Activated CD8-positive, alpha-beta memory T cell treated with anti-CD3 and anti-CD28 coated beads, Interleukin-2, amount 50 U/mL, for 4 hours (primary cell): ENCODE results near the gene DPEP2NB.
A peak's percentile ranks its signal among the peaks of the same experiment; 100 is the strongest.
"Not testable (repeated sequence)": the region's sequence is repeated elsewhere in the genome, so short reads cannot be mapped to it uniquely, and the experiment has no call there.

ENCODE experiments used
- DNase-seq: peaks from one replicate; pipeline ENCODE4 v3.0.0-alpha.2; 2020

DPEP2NB gene, protein sequence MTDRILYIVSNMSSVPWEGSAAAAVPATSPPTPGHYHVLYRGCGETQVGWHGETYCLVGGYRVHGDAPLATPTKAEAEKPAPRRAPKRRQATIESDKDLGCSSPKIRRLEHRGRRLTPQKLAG

DNA sequence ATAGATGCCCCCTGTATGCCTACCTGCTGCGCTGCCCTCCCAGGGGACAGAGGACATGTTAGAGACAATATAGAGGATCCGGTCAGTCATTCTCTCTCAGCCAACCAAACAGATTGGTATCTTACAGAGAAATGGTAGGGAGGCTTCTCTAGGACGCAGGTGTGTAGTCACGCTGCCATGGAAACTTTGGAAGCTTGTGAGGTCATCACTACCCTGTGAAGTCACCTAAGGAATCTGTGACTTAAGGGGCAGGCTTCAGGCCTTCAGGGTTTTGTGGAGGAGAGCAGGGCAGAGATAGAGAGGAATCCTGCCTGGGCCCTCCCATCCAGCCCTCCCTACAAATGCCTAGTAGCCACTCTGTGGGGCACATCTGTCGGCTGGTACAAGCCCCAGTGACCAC, at the start of gene DPEP2NB:
Gene DPEP2NB (minus strand): TSS at position 231 of the 400 bp plus-strand sequence. CDS start 141 bp downstream, at position 90.
- DNase-seq = no peak

DNA sequence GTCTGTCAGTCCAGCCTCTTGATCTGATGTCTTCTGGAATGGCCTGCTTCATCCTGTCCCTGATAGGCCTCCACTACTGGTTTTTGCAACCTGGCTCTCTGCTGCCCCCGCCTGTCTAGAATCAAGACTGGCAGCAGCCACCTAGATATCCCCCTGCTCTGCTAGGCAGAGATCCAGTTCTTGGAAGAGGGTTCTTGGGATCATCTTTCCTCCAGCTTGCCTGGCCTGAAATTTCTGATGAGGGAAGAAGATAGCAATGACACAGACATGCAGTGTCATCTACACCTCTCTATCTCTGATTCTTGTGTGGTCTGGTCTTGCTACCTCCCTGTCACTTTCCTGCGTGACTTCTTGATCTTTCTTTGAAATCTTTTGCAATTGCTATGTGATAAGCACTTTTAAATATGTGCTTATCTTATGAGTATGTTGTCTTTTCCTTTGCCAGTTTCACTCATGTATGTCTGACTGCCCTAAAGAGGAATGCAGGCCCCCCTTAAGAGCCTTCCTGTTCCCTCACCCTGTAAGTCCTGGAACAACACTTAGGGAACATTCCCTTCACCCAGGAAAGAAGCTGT, 49.2 kb upstream of the DPEP2NB start:
- peak; percentile 72 for DNase-seq

DNA sequence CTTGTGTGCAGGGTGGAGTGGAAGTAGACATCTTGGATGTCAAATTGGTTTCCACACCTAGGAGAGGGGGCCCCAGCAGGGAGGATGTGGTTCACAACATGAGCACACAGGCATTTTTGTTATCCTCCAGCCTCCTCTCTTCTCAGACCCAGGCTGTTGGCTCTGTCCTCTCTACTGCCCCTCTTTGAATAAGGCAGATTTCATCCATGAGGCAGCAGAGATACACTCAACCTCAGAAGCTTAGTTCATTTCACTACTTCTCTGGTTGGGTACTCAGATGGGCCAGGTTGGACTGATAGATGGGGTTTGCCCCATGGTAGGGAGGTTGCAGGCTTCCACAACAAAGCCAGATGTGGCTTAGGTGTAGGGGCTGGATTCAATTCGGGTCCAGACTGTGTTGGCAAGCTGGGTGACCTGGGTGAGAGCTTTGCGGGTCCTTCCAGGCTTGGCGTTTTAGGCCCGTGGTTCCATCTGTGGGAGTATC, 47.2 kb upstream of the DPEP2NB start:
- no peak for DNase-seq

DNA sequence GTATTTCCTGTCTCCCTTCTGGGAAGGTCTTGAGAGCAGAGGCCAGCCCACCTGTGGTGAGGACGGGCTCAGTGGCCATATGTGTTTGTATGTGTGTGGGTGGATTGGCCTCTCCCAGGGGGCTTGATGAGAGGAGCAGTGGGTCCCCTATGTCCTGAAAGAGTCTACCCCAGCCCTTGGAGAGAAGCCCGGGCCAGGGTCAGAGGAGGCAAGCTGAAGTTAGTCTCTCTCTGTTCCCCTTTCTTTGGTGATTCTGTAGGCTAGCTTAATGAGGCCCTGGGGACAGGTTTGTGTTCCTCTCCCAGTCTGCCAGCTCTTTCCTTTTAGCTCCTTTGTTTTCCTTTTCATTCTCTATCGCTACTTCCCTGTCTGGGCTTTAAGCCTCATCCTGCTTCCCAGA, 45.7 kb upstream of the DPEP2NB start:
- no peak for DNase-seq

DNA sequence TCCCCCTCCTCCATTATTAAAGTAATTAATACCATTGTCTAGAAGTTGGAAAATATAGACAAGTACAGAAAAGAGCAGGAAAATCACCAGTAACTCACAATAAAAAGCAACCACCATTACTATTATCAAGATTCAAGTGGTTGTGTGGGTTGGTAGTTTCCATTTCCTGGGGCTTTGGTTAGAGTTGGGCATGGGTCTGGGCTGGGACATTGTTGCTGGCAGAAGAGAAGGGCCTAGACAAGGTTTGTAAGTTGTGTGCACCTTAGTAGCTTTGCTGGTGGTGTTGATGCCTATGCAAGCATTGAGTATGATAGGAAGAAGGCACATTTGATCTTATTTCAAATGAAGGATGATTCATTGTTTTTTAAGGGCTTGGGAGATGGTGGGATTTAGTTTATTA, 44.1 kb upstream of the DPEP2NB start:
- no peak for DNase-seq

DNA sequence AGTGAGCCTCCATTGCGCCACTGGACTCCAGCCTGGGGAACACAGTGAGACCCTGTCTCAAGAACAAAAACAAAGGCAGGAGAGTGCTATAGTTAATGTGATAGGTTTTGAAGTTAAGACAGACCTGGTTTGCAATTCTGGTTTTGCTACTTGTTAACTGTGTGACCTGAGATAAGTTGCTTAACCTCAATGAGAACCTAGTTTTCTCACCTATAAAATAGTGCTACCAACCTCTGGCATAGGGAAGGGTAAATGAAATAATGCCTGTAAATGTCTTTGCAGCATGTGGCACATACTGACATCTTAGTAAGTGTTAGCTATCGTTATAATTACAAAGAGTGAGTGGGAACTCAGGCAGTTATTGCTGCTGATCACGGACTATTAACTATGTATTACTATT, 39.7 kb upstream of the DPEP2NB start:
- no peak for DNase-seq

DNA sequence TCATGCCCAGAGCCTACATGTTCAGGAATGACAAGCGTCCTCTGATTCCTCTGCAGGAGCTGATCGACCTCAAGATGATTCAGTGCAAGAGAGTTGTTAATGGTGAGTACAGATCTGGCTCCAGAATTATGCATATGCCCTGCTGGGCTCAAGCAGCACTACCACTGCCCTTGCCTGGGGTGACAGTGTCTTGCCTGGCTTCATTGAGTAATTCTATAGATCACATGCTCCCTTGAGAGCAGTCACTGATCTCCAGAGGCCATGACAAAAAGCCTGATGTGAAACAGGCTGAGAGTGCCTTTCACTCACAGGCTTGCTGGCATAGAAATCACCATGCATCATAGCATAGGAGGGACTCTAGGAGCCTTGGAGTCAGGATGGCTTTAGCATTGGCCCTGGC, 33.7 kb upstream of the DPEP2NB start:
- DNase-seq = no peak

DNA sequence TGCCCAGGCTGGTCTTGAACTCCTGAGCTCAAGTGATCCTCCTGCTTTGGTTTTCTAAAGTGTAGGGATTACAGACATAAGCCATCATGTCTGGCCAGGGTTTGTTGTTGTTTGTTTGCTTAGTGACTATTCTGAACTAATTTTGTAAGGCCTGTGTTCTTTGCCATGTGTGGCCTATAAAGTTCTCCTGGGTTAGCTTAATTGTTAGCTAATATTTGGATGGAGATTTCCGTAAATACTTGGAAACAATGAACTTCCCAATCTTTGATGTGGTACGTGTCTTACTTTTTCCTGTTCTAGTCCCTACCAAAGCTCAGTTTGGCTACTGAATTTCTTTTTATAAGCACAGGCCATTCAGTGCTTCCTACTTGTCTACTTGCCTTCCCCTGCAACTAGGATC, 32.3 kb upstream of the DPEP2NB start:
- no peak for DNase-seq

DNA sequence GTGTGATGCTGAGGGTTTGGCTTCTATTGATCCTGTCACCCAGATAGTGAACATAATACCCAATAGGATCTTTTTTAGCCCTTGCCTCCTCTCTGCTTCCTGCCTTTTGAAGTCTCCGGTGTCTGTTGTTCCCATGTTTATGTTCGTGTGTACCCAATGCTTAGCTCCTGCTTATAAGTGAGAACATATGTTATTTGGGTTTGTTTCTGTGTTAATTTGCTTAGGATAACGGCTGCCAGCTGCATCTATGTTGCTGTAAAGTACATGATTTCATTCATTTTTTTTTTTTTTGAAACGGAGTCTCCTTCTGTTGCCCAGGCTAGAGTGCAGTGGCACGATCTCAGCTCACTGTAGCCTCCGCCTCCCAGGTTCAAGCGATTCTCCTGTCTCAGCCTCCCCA, 30.4 kb upstream of the DPEP2NB start:
- DNase-seq = no peak

DNA sequence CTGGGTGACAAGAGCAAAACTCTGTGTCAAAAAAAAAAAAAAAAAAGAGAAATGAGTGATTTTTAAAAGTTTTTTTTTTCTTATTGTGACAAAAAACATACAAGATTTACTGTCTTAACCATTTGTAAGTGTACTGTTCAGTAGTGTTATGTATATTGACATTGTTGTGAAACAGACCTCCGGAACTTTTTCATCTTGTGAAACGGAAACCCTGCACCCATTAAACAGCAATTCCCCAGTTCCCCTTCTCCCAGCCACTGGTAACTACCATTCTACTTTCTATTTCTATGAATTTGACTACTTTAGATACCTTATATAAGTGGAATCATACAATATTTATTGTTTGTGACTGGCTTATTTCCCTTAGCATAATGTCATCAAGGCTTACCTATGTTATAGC, 26.1 kb upstream of the DPEP2NB start:
- no peak for DNase-seq

DNA sequence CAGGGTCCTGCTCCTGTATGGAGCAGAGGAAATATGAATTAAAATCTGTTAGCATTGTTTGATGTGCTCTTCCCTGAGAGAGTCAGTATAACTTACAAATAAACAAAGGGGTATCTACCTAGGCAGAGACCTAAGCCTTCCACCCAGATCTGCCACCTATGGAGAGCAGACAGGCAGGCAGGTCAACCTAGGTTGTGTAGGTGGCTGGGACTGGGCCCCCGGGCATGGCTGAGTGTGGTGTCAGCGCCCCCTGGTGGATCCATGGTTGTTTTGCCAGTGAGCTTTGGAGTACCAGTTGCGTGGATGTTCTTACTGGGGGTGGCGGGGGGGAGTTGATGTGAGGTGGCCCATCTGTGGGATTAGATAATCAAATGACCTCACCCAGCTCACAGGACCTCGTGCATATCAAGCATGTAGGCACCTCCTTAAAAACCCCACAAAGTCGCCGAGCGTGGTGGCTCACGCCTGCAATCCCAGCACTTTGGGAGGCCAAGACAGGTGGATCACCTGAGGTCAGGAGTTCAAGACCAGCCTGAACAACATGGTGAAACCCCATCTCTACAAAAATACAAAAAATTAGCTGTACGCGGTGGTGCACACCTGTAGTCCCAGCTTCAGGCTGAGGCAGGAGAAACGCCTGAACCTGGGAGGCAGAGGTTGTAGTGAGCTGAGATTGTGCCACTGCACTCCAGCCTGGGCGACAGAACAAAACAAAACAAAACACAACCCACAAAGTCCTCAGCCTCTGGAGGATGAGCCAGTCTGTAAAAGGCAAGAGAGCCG, 25.0 kb upstream of the DPEP2NB start:
- DNase-seq = peak; percentile 91

DNA sequence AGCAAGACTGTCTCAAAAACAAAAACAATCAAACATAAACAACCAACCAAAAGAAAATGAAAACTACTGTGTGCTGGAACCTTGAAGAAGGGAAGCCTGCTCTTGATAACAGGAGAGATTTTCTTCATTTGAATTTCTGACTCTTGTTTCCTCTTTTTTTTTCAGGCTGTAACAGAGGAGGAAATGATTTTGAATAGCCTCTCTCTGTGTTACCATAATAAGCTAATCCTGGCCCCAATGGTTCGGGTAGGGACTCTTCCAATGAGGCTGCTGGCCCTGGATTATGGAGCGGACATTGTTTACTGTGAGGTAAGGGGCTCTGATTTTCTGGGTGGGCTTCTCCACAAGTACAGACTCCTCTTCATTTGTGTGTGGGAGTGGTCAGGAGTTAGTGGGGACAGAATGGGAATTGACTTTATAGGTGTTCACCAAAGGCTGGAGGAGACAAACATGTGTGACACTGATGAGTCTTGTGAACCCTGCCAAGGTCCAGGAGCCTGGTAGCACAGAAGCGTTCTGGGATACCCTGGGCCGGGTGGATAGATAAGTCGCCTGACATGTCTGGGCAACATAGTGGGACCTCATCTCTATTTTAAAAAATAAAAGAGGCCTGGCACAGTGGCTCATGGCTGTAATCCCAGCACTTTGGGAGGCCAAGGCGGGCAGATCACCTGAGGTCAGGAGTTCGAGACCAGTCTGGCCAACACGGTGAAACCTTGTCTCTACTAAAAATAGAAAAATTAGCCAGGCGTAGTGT, 22.3 kb upstream of the DPEP2NB start:
- no peak for DNase-seq

DNA sequence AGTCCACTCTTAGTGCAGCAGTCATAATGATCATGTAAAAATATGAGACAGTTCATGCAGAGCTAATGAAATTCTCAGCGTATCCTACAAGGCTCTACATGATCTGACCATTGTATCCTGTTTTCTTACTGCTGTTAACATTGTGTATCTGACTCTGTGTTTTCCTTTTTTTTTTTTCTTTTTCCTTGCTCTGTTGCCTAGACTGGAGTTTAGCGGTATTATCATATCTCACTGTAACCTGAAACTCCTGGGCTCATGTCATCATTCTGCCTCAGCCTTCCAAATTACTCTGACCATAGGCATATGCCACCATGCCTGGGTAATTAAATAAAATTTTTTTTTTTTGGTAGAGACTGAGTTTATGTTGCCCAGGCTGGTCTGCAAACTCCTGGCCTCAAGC, 19.5 kb upstream of the DPEP2NB start:
- DNase-seq = no peak

DNA sequence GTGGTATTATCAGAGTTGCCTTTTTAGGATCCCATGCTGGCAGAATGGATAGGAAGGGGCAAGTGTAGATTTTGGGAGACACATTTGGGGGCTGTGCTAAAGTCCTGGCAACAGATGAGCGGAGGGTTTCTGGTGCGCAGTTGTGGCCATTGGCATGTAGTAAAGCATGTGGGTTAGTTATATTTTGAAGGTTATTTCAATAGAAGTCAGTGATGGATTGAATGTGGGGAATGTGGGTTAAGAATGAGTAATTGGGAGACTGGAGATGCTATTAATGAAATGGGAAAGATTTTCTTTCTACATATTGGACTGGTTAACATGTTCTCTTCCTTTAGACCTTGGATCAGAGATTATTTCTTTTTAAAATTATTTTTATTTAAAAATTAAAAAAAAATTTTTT, 17.4 kb upstream of the DPEP2NB start:
- no peak for DNase-seq

DNA sequence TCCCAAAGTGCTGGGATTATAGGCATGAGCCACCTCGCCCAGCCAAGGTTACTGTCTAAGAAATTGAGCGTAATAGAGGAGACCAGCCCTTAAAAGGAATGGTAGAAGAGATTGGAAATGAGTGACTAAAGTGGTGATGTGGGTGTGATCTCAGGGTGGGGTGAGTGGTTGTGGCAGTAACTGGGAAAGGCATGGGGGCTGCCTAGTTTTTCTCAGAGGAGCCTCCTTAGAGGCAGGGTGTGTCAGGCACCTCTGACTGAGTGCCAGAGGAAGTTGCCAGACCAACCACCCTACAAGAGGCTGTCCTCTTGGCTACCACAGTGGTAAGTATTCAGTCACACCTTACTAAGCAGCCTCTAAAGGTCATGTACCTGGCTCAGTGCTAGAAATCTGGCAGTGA, 16.2 kb upstream of the DPEP2NB start:
- DNase-seq = no peak

DNA sequence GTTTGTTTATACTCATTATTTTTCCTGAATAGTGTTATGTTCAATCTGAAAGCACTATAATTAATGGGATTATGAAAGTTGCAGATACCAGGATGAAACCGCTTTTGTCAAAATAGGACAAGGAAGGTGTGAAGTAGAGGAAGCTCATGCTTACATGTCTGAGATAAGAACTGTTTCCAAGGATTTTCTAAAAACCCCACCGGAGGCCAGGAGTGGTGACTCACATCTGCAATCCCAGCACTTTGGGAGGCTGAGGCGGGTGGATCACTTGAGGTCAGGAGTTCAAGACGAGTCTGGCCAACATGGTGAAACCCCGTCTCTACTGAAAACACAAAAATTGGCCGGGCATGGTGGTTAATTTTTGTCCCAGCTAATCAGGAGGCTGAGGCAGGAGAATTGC, 14.4 kb upstream of the DPEP2NB start:
- not testable (repeated sequence) for DNase-seq

DNA sequence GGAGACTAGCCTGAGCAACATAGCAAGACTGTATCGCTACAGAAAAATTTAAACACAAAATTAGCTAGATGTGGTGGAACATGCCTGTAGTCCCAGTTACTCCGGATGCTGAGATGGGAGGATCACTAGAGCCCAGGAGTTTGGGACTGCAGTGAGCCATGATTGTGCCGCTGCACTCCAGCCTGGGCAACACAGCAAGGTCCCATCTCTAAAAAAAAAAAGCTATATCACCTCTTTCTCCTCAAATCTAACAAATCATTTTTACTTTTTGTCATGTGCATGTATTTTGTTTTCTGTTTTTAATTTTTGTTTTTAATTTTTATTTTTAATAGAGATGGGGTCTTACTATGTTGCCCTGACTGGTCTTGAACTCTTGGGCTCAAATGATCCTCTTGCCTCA, 13.3 kb upstream of the DPEP2NB start:
- DNase-seq = no peak

DNA sequence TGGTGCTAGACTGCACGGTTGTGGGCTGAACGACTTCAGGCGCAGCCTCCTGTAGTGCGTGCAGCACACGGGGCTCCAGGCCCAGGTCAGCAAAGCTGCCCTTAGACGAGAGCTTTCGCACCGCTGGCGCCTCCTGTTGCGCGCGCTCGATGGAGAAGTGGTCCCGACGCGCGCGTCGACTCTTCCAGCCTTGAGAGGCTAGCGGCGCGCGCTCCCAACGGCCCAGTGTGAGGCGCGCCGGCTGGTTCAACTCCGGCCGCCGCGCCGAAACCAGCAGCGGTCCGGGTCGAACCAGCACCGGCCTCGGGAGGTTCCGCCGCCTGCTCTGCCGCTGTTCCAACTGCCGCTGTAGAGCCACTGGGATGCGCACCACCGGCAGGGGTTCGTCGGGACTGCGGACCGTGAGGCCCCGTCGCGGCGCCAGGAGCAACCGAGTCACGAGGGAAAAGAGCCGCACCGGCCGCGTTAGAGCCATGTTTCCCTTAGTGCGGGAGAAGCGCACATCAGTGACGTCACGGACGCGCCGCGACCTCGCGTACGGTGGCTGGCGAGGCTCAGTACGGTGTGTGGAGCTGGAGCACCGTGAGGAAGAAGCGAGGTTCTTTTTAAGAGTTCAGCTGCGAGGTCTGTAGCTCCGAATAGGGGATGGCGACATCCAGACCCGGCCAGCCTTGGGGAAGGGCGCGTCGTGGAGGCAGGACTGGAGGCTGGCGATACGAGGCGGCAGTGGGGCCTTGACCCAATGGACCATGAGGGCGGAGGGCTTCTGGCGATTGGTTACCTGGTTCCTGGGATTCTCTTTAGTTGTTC, 7.2 kb upstream of the DPEP2NB start, which contains the start of the genes DDX28 and DUS2:
Gene DDX28 (minus strand): TSS at position 505 of the 810 bp plus-strand sequence. CDS start 30 bp downstream, at position 475.
Gene DUS2 (plus strand): TSS at position 557 of the 810 bp plus-strand sequence. CDS start 14,740 bp downstream, outside the sequence.
- DNase-seq = peak; percentile 96

DNA sequence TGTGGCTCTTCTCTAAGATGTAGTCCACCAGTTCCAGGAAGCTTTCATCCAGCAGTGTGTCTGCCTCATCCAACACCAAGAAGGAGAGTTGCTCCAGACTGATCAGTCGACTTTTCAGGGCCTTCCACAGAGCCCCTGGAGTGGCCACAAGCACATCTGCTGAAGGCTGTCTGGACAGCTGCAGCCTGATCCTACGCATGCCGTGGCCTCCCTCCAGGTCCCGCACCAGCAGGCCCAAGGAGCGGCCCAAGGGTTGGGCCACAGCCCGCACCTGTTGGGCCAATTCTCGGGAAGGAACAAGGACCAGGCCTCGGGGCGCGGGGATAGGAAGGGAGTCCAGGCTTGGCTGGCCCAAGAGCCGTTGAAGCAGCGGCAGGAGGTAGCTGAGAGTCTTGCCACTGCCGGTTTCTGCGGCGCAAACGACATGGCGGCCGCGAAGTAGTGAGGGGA, 6.6 kb upstream of the DPEP2NB start:
- no peak for DNase-seq

DNA sequence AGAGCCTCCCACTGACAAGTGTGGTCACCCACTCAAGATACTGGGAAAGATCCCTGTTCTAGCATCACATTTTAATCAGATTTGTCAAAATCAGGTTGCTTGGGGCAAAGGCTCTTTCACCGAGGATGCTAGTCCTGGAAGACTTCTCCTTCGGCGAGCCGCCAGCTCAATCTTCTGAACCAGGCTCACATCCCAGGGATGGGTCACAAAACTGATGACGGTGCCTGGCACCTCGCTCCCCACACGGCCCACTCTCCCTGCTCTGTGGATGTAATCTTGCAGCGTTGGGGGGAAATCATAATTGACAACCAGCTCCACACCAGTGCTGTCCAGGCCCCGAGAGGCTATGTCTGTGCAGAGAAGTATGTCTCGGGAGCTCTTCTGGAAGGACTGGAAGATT, 5.8 kb upstream of the DPEP2NB start:
- DNase-seq = no peak

DNA sequence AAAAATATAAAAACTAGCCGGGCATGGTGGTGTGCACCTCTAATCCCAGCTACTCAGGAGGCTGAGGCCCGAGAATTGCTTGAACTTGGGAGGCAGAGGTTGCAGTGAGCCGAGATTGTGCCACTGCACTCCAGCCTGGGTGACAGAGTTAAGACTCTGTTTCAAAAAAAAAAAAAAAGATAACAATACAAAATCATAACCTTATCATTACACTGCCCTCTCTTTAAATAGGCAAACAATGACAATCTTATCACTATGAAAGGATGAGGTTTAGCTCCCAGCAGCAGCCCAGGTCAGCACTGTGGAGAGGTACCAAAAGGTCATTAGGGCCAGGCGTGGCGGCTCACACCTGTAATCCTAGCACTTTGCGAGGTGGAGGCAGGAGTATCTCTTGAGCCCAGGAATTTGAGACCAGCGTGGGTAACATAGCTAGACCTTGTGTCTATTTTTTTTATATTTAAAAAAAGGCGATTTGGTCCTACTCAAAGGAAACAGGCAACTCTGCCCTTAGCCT, 3.5 kb upstream of the DPEP2NB start:
- DNase-seq = no peak

DNA sequence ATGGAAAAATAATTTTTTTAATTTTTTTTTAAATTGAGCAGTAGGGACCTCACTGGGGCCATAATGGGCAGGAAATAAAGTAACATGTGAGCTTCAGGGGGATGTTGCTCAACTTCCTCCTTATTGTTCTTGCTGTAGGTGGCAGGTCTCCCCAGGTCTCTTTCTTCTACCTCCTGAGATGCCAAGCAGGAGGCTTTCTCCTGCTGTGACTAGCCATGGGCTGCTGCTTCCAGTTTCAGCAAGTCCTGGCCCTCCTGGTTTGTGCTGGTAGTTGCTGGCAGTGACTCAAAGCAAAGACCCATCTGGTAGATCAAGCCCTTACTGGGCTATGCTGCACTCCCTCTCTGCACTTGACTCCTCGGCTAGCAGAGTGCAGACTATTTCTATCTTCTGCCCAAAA, 2.3 kb downstream of the DPEP2NB start:
- no peak for DNase-seq
